ENCODE results near the gene MMP24OS. TPM values are rescaled to one million over a fixed set of nuclear protein-coding genes. Genes with fewer than 3 reads are reported as not detected.
A peak's percentile ranks its signal among the peaks of the same experiment; 100 is the strongest.
"Not testable (repeated sequence)": the region's sequence is repeated elsewhere in the genome, so short reads cannot be mapped to it uniquely, and the experiment has no call there.

MMP24OS gene
- total RNA-seq, 1 donor from 2014 or later = 5.0 TPM

- no peak for TF ChIP-seq CTCF (IDR thresholded peaks at IDR 0.05; ENCODE audit: insufficient read depth, low read length, severe bottlenecking)
- Histone ChIP-seq H3K27me3 (ENCODE audit: control insufficient read depth, insufficient read depth, low read length) (no peaks in the 10 kb centered on the region), H3K4me3 (ENCODE audit: low read depth, low read length) (no peak overlapping the region), H3K36me3 (ENCODE audit: control insufficient read depth, insufficient read depth, low read length) (no peaks in the 10 kb centered on the region)
- DNase-seq (ENCODE audit: low read depth) (no peak), FAIRE-seq (no peak)
Observed at GRCh38 chr20:35316086-35316485, 38.2 kb upstream of the MMP24OS start.

GRCh38 chr20:35315632-35316020 lies 37.7 kb upstream of the MMP24OS start:
- H3K27me3 ChIP-seq (ENCODE audit: control insufficient read depth, insufficient read depth, low read length); H3K4me3 ChIP-seq (ENCODE audit: low read depth, low read length); DNase-seq (ENCODE audit: low read depth); FAIRE-seq; H3K36me3 ChIP-seq (ENCODE audit: control insufficient read depth, insufficient read depth, low read length): not testable (repeated sequence)

GRCh38 chr20:35314816-35315631 lies 37.1 kb upstream of the MMP24OS start:
- Histone ChIP-seq H3K4me3 (ENCODE audit: low read depth, low read length) (no peak overlapping the region), H3K27me3 (ENCODE audit: control insufficient read depth, insufficient read depth, low read length) (no peaks in the 10 kb centered on the region), H3K36me3 (ENCODE audit: control insufficient read depth, insufficient read depth, low read length) (no peaks in the 10 kb centered on the region)
- TF ChIP-seq CTCF (IDR thresholded peaks at IDR 0.05; ENCODE audit: insufficient read depth, low read length, severe bottlenecking) = no peak
- DNase-seq (ENCODE audit: low read depth) = no peak
- no peak for FAIRE-seq

- FAIRE-seq (peak; percentile 36), DNase-seq (ENCODE audit: low read depth) (peak; percentile 88)
- Histone ChIP-seq H3K4me3 (ENCODE audit: low read depth, low read length) (no peak overlapping the region), H3K36me3 (ENCODE audit: control insufficient read depth, insufficient read depth, low read length) (no peaks in the 10 kb centered on the region), H3K27me3 (ENCODE audit: control insufficient read depth, insufficient read depth, low read length) (no peaks in the 10 kb centered on the region)
- TF ChIP-seq CTCF (IDR thresholded peaks at IDR 0.05; ENCODE audit: insufficient read depth, low read length, severe bottlenecking) = no peak
Observed at GRCh38 chr20:35312318-35312717, 34.4 kb upstream of the MMP24OS start.

- H3K4me3 ChIP-seq (ENCODE audit: low read depth, low read length) = no peak overlapping the region
- no peaks in the 10 kb centered on the region for H3K36me3 ChIP-seq (ENCODE audit: control insufficient read depth, insufficient read depth, low read length)
- H3K27me3 ChIP-seq (ENCODE audit: control insufficient read depth, insufficient read depth, low read length) = no peaks in the 10 kb centered on the region
- FAIRE-seq (no peak), DNase-seq (ENCODE audit: low read depth) (no peak)
- TF ChIP-seq CTCF (IDR thresholded peaks at IDR 0.05; ENCODE audit: insufficient read depth, low read length, severe bottlenecking) = no peak
Observed at GRCh38 chr20:35311822-35312221, 33.9 kb upstream of the MMP24OS start.

- H3K4me3 ChIP-seq (ENCODE audit: low read depth, low read length) = no peak overlapping the region
- H3K36me3 ChIP-seq (ENCODE audit: control insufficient read depth, insufficient read depth, low read length) = peaks cover under 1% of the 10 kb centered on the region
- no peak for TF ChIP-seq CTCF (IDR thresholded peaks at IDR 0.05; ENCODE audit: insufficient read depth, low read length, severe bottlenecking)
- no peaks in the 10 kb centered on the region for H3K27me3 ChIP-seq (ENCODE audit: control insufficient read depth, insufficient read depth, low read length)
- FAIRE-seq (no peak), DNase-seq (ENCODE audit: low read depth) (peak; percentile 77)
Observed at GRCh38 chr20:35311409-35311808, 33.5 kb upstream of the MMP24OS start.
